SH-SY5Y (cell line): Measurements from ENCODE around the gene PCYOX1L.

Source experiments
- GATA2 ChIP-seq: IDR thresholded peaks from 2 replicates; pipeline ENCODE4 v1.6.1; 2011; ENCODE audit warnings: mild to moderate bottlenecking, low read depth, low read length
- GATA3 ChIP-seq: IDR thresholded peaks from 2 replicates; pipeline ENCODE4 v1.6.1; 2011; ENCODE audit warnings: low read depth, mild to moderate bottlenecking, low read length, moderate library complexity

The PCYOX1L gene

DNA sequence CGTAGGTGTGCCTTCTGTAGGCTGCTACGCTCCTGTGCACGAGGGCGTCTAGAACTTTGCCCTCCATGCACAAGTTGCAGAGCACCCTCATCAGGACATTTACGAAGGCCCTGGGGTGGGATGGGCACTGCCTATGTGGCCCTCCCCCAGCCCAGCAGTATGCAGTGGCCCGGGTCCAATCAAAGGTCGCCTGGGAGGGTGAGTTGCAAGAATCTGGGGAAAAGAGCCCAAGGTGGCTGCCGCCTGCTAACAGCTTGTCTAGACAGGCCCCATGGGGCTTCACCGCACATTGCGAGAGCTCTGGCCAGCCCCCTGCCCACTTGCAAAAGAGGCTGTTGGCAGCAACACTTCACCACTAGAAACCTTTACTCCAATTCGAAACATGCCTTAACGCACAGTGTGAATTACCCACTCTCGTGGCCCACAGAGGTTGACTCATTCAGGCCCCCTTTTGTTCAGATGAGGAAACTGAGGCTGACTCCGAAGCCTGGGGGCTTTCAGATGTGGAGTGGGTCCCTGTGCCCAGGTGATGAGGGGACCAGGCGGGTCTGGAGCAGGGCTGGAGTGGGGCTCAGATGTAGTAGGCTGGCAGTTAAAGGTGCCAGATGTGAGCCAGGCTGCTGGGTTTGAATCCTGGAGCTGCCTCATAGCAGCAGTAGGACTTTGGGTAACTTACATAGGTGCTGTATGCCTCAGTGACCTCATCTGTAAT, 53.0 kb downstream of the PCYOX1L start:
- no peak for TF ChIP-seq GATA2
- no peak for TF ChIP-seq GATA3

DNA sequence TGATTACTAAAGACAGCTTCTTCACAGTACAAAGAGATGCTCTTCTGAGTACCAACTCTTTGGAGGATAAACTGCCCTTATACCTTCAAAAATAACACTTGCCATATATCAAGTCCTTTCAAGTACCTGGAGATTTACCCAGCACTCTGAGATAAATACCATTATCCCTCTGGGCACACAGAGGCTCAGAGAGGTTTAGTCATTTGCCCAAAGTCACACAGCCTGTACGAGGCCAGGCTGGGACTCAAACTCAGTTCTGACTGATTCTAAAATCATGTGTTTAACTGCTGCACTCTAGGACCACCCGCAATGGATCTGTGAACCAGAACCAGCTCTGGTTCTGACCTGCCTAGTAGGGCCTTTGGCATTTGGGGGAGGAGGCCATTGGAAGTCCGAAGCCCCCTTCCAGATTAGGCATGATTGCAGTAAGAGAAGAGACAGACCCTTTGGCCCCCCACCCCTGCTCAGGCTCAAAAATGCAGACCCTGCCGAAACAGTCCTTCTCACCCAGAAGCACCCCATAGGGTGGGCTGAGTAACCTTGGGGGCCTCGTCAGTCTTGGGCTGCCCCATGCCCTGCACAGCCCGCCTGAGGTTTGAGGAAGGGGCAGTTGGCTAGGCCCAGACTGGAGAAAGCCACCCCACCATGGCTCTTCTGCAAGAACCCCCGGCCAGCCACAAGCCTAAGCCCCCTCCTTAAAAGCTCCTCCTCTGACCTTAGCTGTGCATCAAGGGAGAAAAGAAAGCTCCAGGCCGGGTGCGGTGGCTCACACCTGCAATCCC, 54.1 kb downstream of the PCYOX1L start:
- TF ChIP-seq GATA2 (no peak), GATA3 (no peak)

DNA sequence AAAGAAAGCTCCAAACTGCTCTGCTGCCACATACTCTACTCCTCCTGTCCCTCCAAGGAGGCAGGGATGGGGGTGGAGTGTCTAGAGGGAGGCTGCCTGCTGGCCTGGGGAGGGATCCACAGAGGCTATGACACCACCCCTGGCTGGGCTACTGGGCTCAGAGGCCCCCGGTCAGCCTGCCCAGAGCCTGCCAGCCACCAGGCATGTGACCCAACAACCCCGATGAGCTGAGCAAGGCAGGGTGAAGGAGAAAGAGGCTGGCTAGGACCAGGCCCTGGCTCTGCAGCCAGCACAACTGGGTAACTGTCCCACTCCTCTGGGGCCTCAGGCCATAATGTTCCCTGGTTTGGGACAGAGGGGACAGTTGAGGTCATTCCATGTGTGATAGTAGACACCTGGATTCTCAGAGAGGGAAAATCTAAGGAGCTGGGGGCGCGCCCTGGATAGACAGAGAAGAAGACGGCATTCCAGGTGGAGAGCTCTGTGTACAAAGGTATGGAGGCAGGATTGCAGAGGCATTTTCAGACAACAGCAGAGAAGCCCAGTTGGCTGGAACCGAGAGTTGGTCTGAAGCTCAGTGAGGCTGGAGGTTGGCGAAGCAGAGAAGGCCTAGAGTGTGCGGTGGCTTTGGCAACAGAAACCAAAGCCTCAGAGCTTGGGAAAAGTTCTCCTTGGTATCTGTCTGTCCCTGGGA, 55.1 kb downstream of the PCYOX1L start:
- no peak for TF ChIP-seq GATA3
- TF ChIP-seq GATA2, result no peak

- no peak for TF ChIP-seq GATA3
- TF ChIP-seq GATA2, result no peak
Observed at GRCh38 chr5:149413477-149414210, 55.8 kb downstream of the PCYOX1L start.

DNA sequence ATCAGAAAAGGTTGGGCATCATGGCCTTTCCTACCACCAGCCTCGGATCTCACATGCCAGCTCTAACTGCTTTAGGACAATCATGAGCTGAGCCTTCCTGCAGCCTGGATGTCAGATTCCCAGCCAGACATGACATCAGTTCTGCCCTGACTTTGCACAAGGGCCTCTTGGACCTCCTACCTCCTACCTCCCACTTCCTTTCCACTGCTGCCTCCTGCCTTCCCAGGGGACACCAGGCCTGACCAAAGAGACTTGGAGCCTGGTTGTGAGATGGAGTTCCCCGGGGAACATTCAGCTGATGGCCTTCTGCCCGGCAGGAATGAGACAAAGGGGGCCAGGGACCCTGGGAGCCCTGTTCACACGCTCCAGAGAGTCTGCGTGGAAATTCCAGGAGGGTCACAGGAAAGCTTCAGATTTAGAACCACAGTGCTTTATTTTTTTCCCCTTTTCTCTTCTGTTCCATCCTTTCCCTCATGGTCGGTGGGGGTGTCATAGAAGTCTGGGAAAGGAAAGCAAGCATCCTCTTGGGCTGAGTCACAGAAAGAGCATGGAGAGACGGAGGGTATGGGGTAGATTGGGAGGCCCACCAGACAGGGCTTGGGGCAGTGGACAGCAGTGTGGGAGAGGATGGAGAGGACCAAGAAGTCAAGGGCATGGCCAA, 56.7 kb downstream of the PCYOX1L start:
- TF ChIP-seq GATA3, result no peak
- no peak for TF ChIP-seq GATA2

DNA sequence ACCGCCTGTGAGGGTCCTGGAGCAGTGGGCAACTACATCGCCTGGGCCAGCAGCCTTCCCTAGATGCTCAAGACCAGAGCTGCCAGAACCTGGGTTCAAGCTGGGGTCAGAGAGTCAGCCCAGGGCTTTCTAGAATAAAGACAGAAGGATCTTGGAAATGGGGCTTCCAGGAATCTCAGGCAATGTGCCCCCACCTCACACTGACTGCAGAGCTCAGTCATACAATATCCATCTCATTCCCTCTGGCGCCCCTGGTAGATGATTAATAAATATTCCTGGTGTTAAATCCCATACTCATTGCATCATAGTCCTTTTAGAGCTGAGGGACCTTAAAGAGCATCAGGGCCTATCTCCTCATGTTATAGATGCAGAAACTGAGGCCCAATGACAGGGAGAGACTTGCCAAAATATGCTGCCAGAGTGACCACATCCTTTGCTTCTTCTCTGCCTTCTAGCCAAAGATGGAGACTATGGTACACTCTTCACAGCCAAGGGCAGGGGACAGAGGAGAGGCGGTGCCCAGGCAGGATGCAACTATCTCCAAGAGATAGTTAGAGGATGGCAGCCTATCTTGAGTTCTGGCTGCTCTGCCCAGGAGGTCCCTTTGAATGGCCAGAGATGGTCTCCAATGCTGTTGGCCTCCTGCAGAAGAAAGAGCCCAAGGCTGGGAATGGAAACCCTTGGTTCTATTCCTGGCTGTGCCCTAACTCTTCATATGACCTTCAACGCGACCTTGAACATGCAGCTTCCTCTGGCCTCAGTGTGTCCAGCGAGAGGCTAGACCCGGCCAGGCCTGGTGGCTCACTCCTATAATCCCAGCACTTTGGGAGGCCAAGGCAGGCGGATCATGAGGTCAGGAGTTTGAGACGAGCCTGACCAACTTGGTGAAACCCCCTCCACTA, 57.5 kb downstream of the PCYOX1L start:
- TF ChIP-seq GATA3 (no peak), GATA2 (no peak)

DNA sequence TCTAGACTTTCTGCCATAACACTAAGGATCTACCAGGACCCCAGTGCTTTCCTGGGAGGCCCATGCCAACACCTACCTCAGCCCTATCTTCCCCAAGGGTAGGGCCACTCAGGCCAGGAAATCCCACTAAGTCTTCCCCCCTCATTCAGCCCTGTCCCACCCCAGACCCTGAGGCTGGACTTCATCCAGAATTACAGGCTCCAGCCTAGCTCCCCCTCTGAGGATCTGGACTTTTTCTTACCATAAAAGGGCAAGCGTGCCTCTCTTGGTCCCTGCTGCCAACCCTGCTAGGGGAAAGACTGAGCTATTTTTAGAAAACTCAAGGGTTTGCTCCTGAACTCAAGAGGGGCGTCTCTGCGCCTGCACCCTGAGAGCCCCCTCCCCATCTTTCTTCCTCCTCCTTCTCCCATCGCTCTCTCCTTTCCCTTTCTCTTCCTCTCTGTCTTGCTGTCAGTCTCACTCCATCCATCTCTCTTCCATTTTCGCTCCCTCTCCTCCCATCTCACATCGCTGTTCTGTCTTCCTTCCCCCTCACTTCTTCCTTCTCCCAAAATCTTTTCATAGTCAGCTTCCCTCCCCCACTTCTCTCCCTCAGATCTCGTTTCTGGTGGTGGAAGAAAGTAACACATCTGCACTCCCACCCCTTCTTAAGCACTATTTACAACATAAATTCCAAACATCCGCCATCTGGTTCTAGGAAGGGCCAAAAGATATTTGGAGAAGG, 59.3 kb downstream of the PCYOX1L start:
- TF ChIP-seq GATA3 (no peak), GATA2 (no peak)

DNA sequence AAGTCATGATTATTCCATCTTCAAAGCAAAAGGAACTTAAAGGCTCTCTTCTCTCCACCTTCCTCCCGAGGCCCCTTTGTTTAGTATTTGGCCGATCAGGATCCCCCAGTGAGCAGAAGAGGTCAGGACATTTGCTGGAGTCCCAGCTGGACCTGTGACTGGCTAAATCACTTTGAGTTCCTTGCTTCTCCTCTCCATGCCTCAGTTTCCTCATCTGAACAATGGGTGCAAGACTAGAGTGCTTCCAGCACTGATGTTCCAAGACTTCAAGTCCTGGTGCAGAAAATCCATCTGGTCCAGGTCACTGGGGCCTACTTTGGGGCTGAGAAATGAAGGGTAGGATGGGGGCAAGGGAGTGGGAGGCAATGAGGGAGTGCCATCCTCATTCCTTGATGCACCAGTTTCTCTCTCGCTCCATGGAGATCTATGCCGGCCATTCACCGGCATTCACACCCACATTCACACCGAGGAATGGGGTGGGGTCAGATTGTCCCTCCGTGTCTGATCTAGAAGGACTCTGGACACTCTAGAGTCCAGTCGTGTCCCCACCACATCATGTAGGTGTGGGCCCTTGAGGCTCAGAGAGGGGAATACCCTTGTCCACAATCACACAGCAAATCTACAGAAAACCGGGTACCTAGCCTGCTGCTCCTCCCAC, 60.0 kb downstream of the PCYOX1L start:
- no peak for TF ChIP-seq GATA2
- TF ChIP-seq GATA3, result no peak

- TF ChIP-seq GATA2 (no peak), GATA3 (no peak)
Observed at GRCh38 chr5:149418910-149419531, 61.2 kb downstream of the PCYOX1L start.
